Panc1 (cell line): ENCODE data around the gene MAST1.

Source experiments
- POLR2AphosphoS5 ChIP-seq: IDR thresholded peaks from 2 replicates; pipeline ENCODE4 v1.6.1; 2012; ENCODE audit warnings: mild to moderate bottlenecking, low read depth, low read length, moderate library complexity
- SIN3A ChIP-seq: IDR thresholded peaks from 2 replicates; pipeline ENCODE4 v1.6.1; 2012; ENCODE audit warnings: low read depth, mild to moderate bottlenecking, low read length, moderate library complexity, borderline replicate concordance; ENCODE audit not compliant: insufficient read depth
- TF ChIP-seq, protein P1 (sequence below): fragments of 450-650 bp; IDR thresholded peaks from 2 replicates; pipeline ENCODE4 v1.5.1; 2017; ENCODE audit warnings: mild to moderate bottlenecking
- TF ChIP-seq, protein P2 (sequence below), 2 experiments: IDR thresholded peaks; 2 replicates each; pipeline ENCODE4 v1.6.1; 2011 to 2012; ENCODE audit warnings: low read depth in 2 of 2, control low read depth in 1 of 2, low read length in 1 of 2, mild to moderate bottlenecking in 1 of 2, moderate library complexity in 1 of 2; ENCODE audit not compliant: insufficient read depth in 1 of 2

DNA sequence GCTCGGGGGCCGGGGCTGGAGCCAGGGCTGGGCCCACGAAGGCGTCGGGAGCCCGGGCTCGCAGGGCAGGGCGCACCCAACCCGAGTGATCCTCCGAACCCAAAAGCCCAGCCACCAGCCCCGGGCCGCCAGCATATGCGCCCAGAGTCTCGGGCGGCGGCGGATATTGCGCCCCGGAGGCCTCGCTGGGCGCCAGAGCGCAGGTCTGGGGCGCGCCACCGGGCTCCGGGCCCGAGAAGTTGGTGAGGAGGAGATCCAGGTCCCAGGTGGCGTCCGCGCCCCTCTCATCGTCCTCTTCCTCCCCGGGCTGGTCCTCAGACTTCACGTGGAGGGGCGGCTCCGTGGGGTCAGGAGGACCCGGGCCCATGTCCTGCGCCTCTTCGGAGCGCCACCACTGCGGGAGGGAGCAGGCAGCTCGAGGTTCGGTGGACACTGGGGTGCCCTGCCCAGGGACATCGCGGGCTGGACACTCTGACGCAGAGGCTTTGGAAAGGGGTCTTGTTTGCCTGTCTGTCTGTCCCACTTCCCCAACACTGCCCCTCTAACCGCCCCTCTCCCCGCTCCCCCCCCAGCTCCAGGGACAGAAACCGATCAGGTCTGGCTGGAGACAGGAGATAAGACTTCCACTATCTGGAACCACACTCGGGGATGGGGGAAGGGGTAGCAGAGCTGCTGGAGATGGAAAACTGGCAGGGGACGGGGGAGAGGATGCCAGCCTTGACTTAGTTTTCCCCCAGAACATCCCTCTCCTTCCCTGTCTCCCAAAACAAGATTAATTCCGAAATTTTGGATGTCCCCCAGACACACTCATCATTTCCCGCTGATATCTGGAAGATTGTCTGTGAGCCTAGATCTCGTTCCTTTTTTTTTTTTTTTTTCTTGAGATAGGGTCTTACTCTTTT, 47.7 kb downstream of the MAST1 start:
- TF ChIP-seq, protein P1, sequence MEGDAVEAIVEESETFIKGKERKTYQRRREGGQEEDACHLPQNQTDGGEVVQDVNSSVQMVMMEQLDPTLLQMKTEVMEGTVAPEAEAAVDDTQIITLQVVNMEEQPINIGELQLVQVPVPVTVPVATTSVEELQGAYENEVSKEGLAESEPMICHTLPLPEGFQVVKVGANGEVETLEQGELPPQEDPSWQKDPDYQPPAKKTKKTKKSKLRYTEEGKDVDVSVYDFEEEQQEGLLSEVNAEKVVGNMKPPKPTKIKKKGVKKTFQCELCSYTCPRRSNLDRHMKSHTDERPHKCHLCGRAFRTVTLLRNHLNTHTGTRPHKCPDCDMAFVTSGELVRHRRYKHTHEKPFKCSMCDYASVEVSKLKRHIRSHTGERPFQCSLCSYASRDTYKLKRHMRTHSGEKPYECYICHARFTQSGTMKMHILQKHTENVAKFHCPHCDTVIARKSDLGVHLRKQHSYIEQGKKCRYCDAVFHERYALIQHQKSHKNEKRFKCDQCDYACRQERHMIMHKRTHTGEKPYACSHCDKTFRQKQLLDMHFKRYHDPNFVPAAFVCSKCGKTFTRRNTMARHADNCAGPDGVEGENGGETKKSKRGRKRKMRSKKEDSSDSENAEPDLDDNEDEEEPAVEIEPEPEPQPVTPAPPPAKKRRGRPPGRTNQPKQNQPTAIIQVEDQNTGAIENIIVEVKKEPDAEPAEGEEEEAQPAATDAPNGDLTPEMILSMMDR = no peak; the same call in 1 of the 2 replicates
- TF ChIP-seq POLR2AphosphoS5 (no peak), SIN3A (no peak)
- TF ChIP-seq, protein P2, sequence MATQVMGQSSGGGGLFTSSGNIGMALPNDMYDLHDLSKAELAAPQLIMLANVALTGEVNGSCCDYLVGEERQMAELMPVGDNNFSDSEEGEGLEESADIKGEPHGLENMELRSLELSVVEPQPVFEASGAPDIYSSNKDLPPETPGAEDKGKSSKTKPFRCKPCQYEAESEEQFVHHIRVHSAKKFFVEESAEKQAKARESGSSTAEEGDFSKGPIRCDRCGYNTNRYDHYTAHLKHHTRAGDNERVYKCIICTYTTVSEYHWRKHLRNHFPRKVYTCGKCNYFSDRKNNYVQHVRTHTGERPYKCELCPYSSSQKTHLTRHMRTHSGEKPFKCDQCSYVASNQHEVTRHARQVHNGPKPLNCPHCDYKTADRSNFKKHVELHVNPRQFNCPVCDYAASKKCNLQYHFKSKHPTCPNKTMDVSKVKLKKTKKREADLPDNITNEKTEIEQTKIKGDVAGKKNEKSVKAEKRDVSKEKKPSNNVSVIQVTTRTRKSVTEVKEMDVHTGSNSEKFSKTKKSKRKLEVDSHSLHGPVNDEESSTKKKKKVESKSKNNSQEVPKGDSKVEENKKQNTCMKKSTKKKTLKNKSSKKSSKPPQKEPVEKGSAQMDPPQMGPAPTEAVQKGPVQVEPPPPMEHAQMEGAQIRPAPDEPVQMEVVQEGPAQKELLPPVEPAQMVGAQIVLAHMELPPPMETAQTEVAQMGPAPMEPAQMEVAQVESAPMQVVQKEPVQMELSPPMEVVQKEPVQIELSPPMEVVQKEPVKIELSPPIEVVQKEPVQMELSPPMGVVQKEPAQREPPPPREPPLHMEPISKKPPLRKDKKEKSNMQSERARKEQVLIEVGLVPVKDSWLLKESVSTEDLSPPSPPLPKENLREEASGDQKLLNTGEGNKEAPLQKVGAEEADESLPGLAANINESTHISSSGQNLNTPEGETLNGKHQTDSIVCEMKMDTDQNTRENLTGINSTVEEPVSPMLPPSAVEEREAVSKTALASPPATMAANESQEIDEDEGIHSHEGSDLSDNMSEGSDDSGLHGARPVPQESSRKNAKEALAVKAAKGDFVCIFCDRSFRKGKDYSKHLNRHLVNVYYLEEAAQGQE (IDR thresholded peaks at IDR 0.05; ENCODE audit: insufficient read depth in 1 of 2, low read depth in 2 of 2, low read length in 1 of 2) = no peak
